Osteoblast (primary cell): ENCODE measurements around the gene CDH24. TPM values are rescaled to one million over a fixed set of nuclear protein-coding genes. Genes with fewer than 3 reads are reported as not detected.

Source experiments
- DNase-seq: peaks from one replicate; pipeline ENCODE4 v3.0.0; 2011; ENCODE audit warnings: low spot score, mixed read lengths; ENCODE audit not compliant: insufficient read length; ENCODE audit errors: missing footprints
- H2AFZ ChIP-seq: 2 replicates; pipeline ENCODE4 v1.6.0; 2011; ENCODE audit warnings: mild to moderate bottlenecking, low read length
- H3K27ac ChIP-seq: 2 replicates; pipeline ENCODE4 v1.5.1; 2011; ENCODE audit warnings: mild to moderate bottlenecking, low read depth, low read length, moderate library complexity
- H3K27me3 ChIP-seq: 2 replicates; pipeline ENCODE4 v1.6.0; 2012; ENCODE audit warnings: mild to moderate bottlenecking, control low read depth, inconsistent platforms, low read length, moderate library complexity; ENCODE audit not compliant: insufficient read depth
- H3K36me3 ChIP-seq: 2 replicates; pipeline ENCODE4 v1.5.1; 2011; ENCODE audit warnings: mild to moderate bottlenecking, low read length, control low read depth, moderate library complexity; ENCODE audit not compliant: insufficient read depth
- H3K4me1 ChIP-seq: 2 replicates; pipeline ENCODE4 v1.5.1; 2011; ENCODE audit warnings: mild to moderate bottlenecking, low read length, control low read depth, moderate library complexity; ENCODE audit not compliant: insufficient read depth
- H3K4me2 ChIP-seq: 2 replicates; pipeline ENCODE4 v1.6.0; 2011; ENCODE audit warnings: mild to moderate bottlenecking, low read length; ENCODE audit not compliant: insufficient read depth
- H3K4me3 ChIP-seq: fragments of 200-600 bp; sonication (generic); 3 replicates; pipeline ENCODE4 v1.5.1; 2012; ENCODE audit warnings: mild to moderate bottlenecking, low read length, inconsistent platforms; ENCODE audit not compliant: insufficient read depth
- H3K79me2 ChIP-seq: 2 replicates; pipeline ENCODE4 v1.6.0; 2012; ENCODE audit warnings: mild to moderate bottlenecking, low read length, control low read depth, inconsistent platforms; ENCODE audit not compliant: insufficient read depth
- H3K9me3 ChIP-seq: 2 replicates; pipeline ENCODE4 v1.5.1; 2011; ENCODE audit warnings: low read depth, low read length, control low read depth
- H4K20me1 ChIP-seq: 2 replicates; pipeline ENCODE4 v1.6.0; 2012; ENCODE audit warnings: mild to moderate bottlenecking, low read length, control low read depth; ENCODE audit not compliant: insufficient read depth
- CTCF ChIP-seq: IDR thresholded peaks from 2 replicates; pipeline ENCODE4 v1.5.1; 2011; ENCODE audit warnings: mild to moderate bottlenecking, low read depth, low read length, moderate library complexity; ENCODE audit errors: extremely low read depth
- total RNA-seq: library from RNA; depleted of rRNA; stranded (reverse); fragments of >200 nt; gene quantifications from 2 replicates; pipeline ENCODE4 v1.2.3, GENCODE V29; 2012

Gene CDH24
- total RNA-seq, 1 donor = 3.3 TPM

DNA sequence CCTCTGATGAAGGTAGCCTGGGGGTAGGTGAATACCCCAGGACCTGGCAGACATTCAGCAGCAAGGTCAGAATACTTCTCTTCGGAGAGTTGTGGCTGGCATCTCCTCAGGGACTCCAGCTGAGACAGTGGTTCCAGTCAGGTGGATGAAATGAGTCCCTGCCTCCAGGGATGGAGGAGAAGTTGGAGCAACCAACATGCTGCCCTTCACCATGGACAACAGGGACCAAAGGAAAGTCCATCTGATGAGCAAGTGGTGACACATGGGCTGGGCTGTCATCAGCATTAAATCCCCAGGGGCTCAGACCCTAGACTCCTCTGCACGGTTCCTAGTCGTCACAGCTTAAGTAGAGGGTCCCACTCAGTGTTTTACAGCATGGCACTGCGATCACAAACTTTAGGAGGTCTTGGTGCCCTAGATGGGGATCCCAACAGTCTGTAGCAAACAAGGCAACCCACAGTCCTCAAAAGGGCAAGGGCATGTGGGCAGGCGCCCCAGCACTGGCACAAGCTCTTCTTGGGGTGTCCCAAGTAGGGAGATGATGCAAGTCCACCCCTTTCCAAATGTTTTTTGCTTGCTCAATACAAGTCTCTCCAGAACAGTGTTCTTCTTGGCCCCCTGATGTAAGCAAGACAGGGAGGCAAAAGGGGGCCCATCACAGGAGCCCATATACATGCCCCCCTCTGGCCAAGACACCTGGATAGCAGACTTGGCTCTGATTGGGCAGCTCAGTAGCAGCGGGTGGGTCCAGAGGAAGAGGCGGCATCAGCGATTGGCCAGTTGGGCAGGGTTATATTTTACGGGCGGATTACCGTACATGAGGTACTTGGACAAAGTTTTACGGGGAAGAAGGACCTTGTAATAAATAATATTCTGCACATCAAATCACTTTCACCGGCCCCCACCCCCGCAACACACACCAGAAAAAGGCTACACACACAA is 10.8 kb upstream of the CDH24 start:
- Histone ChIP-seq H2AFZ (no peak overlapping the region), H4K20me1 (peaks cover 41% of the 10 kb centered on the region), H3K4me1 (peaks cover 35% of the 10 kb centered on the region), H3K4me3 (no peak overlapping the region), H3K4me2 (peak overlapping the region; percentile 42), H3K27me3 (no peaks in the 10 kb centered on the region), H3K9me3 (no peaks in the 10 kb centered on the region), H3K27ac (peak overlapping the region; percentile 9), H3K79me2 (peaks cover 84% of the 10 kb centered on the region), H3K36me3 (peaks cover 74% of the 10 kb centered on the region)
- peak; percentile 50 for DNase-seq
- no peak for TF ChIP-seq CTCF

GRCh38 chr14:23066855-23067744 is 9.8 kb upstream of the CDH24 start:
- Histone ChIP-seq H3K36me3 (peaks cover 74% of the 10 kb centered on the region), H4K20me1 (peaks cover 48% of the 10 kb centered on the region), H2AFZ (no peak overlapping the region), H3K27me3 (no peaks in the 10 kb centered on the region), H3K4me2 (no peak overlapping the region), H3K4me3 (no peak overlapping the region), H3K4me1 (peaks cover 38% of the 10 kb centered on the region), H3K79me2 (peaks cover 78% of the 10 kb centered on the region), H3K9me3 (no peaks in the 10 kb centered on the region), H3K27ac (peak overlapping the region; percentile 7)
- DNase-seq = peak; percentile 17
- no peak for TF ChIP-seq CTCF

DNA sequence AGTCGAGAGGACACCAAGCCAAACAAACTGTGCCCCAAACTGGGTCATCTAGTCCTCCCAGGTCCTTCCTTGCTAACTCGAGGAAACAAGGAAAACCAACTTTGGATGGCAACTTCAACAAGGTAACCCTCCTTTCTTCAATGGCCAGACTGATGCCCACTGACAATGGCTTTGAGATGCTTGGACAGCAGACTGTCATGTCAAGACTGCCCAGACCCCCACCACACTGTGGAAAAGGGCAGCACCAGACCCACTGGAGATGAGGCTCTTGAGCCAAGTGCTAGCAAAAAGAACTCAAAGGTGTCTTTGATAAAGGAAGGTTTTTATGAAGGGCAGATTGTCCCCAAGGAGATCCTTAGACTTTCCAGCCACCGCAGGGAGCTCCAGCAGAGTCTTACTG is 9.0 kb upstream of the CDH24 start:
- TF ChIP-seq CTCF = no peak
- H3K9me3 ChIP-seq = no peaks in the 10 kb centered on the region
- peaks cover 34% of the 10 kb centered on the region for H3K4me1 ChIP-seq
- no peaks in the 10 kb centered on the region for H3K27me3 ChIP-seq
- peaks cover 74% of the 10 kb centered on the region for H3K79me2 ChIP-seq
- H4K20me1 ChIP-seq = peaks cover 45% of the 10 kb centered on the region
- H3K27ac ChIP-seq = peak overlapping the region; percentile 7
- peaks cover 72% of the 10 kb centered on the region for H3K36me3 ChIP-seq
- no peak overlapping the region for H3K4me3 ChIP-seq
- H3K4me2 ChIP-seq = no peak overlapping the region
- H2AFZ ChIP-seq = no peak overlapping the region
- DNase-seq = peak; percentile 39
